GM20000 (cell line): ENCODE measurements around the gene POU6F1.

ENCODE experiments used
- DNase-seq: peaks from one replicate; pipeline ENCODE4 v3.0.0; 2012; ENCODE audit warnings: low spot score
- CTCF ChIP-seq: IDR thresholded peaks from 2 replicates; pipeline ENCODE4 v1.5.1; 2012; ENCODE audit warnings: mild to moderate bottlenecking, control low read depth; ENCODE audit errors: extremely low read depth, missing control alignments

Gene POU6F1

GRCh38 chr12:51192284-51192671, 25.6 kb downstream of the POU6F1 start:
- no peak for DNase-seq
- TF ChIP-seq CTCF: no peak

DNA sequence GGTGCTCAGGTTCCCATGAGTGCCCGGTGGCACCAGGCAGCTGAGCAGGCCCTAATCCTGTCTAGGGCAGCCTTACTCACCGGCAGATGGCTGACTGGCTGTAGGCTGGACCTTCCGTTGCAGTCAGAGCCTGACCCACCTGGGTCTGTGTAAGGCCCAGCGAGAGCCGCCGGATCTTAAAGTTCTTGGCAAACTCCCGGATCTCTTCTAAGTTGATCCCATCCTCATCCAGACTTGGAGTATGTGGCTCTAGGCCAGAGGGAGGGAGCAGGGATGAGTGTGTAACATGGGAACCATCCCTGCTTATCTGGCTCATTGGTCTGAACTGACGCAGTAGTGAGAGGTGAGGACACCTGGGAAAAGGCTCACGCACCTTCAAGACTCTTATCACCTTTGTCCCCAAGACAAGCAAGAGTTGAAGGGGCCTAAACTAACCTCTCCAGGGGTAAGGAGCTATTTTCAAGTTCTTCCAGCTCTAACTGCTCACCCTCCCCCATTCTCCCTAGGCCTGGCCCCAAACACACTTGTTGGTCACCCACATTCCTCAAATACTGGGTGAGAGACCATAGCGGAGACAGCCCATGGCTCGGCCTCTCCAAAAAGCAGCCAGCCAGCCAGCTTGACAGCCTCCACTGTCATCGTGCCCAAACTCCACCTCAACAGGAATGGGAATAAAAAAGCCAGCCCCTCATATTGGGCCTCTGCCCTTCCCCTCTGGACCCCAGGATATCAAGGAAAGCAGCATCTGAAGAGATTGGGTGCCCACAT, 26.2 kb downstream of the POU6F1 start:
- no peak for DNase-seq

DNA sequence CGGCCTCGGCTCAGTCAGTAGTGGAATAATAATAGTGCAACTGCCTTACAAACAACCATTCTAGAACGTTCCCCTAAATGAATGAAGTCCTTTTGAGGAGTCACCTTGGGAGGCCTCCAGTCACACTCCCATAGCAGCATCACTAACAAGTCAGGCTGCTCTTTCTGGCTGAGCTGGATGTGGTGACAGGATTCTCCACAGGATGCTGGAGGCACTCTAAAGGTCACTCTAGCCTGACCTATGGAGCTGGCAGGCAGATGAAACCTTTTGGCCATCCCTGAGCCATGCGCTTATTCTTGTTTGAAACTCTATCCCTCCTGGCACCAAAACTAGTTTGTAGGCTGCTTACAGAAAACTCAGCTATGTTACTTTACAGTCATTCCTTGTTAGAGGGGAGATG, 27.0 kb downstream of the POU6F1 start:
- no peak for TF ChIP-seq CTCF

More for the DNA sequence above, 26.2 kb downstream of the POU6F1 start:
- no peak for TF ChIP-seq CTCF

GRCh38 chr12:51189790-51190355, 28.0 kb downstream of the POU6F1 start:
- TF ChIP-seq CTCF: no peak
- peak; percentile 3 for DNase-seq

More for the DNA sequence above, 27.0 kb downstream of the POU6F1 start:
- no peak for DNase-seq

DNA sequence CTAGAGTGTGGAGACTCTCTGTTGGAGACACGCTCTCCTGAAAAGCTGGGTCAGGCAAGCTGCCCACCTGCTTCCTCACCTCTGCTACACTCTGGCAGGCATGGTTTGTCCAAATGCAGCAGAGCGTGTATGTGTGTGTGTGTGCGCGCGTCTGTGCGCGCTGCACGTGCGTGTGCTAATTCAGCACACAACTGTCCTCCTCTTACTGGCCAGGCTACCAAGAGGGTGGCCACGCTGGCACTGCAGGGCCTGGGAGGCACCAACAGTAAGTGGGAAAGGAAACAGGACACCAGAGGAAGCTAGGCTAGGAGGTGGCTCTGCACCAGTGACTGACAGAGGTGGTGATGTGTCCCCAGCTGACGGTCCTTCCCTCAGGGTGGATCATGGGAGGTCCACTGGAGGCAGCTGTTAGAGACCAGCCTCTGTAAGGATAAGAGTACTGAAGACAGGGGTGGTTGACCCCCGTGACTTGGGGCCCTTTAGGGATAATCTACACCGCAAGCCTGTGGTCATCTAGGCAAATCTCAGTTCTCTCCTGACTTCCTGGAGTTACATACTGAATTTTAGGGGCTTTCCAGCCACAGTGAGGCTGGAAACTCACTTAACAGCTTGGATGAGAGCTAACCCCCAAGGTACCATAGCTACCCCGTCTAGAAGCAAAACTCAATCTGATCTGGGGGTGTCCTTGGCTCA, 29.4 kb downstream of the POU6F1 start:
- no peak for TF ChIP-seq CTCF
- DNase-seq: peak; percentile 77

DNA sequence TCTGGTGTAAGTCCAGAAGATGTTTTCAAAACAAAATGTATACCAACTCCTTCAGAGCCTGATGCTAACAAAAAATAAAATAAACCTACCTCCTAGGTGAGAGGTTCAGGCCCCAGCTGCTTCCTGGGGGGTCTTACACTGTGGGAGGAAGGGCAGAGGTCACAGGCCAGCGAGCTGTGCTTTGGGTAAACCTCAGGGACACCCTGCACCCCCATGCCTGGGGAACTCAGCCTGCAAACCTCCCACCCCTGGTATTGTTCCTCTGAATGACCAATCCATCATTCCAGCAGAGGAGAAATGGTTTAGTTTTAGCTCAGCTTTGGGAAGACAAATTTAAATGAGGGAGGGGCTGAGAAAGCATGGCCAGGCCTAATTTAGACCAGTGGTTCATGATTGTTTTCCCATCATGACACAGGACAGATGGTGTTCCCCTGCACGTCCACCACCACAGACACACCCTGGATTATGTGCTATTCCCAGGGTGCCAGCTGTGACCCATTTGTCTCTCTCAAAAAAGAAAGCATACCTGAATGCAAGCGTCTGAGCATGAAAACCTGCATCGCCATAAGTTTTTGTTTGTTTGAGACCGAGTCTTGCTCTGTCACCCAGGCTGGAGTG, 30.4 kb downstream of the POU6F1 start:
- peak; percentile 11 for DNase-seq
- TF ChIP-seq CTCF: no peak
